GM18520 (cell line): ENCODE data around the gene HIPK2.

Source experiments
- ATAC-seq: cut with Tn5 transposase; IDR thresholded peaks from one replicate; pipeline ENCODE4 v1.9.1; 2021; ENCODE audit not compliant: unreplicated experiment

HIPK2 gene

DNA sequence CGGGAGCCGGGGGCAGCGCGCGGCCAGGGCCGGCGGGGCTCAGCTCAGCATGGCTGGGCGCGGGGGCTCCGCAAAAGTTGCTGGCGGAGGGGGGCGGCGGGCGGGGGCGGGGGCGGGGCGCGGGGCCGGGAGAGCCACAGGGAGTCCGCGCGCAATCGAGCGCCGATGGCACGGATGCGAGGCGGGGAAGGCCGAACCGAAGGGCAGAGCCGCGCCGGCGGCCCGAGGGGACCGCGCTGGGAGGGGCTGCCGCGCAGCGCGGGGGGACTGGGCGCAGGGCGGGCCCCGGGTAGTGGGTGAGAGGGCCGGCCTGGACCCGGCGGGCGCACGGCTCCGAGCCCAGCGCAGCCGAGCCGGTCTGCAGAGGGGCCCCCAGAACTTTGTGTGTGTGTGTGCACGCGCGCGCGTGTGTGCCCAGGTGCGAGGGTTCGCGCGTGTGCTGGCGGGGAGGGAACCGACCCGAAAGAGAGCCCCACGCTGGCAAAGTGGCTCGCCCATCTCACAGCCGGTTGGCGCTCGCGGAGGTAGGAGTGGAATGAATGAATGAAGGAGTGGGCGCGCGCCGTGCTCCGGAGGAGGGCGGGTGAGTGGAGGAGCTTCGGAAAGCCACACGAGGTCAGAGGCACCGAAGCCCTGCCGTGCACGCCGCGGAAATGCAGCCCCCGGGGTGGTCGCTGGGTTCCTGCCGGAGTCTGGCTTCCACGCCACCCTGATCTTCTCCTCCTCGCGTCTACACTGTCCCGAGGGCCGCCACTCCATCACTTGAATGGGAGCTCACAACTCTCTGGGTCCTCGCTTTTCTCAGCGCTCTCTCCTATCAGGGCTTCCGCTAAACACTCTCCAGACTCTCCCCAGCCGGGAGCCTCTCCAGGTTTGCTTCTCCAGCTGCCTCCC is at the start of gene HIPK2:
TSS of gene HIPK2 (minus strand) at position 51 of the 894 bp plus-strand sequence. CDS start 375 bp downstream, outside the sequence.
- peak; percentile 47 for ATAC-seq

GRCh38 chr7:139827042-139827441 is 49.2 kb upstream of the HIPK2 start:
- no peak for ATAC-seq

GRCh38 chr7:139825666-139826290 is 48.0 kb upstream of the HIPK2 start:
- ATAC-seq: no peak

DNA sequence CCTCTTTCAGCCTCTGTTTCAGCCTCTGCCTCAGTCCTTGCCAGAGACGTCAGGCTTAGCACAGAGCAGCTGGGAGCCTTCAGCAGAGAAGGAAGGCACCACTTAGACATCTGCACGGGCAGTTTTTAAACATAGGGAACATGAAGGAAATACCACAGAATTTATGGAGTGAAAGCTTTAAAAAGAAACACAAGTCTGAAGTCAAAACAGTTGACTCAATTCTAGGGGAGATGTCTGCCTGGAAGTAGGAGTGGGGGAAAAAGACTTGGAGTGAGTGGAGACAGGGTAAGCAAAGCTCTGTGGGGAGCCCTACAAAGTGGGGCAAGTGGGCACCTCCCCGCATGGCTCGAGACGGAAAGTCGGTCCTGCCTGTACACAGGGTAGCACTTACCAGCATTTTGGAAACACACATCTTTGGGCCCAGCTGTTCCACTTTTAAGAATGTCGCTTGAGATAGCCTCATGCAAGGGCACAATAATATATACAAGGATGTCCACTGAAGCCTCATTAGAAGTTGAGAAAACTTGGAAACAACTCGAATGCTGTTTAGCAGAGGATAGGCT is 46.2 kb upstream of the HIPK2 start:
- no peak for ATAC-seq

DNA sequence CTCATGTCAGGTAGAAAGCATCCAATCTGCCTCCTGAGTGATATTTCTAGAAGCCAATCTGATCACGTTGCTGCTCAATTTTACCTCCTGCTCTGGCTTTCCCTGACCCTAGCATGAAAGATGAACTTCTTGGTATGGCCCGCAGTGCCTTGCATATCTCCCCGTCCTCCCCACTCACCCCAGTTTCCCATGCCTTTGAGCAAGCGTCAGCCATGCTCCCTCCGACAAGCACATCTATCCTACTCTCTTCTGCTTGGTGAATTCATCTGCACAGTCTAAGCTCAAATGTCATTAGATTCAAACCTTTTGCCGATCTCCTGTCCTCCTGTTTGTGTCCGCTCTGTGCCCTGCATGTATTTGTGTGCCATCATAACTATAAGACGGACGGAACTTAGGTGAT is 45.1 kb upstream of the HIPK2 start:
- ATAC-seq: no peak

DNA sequence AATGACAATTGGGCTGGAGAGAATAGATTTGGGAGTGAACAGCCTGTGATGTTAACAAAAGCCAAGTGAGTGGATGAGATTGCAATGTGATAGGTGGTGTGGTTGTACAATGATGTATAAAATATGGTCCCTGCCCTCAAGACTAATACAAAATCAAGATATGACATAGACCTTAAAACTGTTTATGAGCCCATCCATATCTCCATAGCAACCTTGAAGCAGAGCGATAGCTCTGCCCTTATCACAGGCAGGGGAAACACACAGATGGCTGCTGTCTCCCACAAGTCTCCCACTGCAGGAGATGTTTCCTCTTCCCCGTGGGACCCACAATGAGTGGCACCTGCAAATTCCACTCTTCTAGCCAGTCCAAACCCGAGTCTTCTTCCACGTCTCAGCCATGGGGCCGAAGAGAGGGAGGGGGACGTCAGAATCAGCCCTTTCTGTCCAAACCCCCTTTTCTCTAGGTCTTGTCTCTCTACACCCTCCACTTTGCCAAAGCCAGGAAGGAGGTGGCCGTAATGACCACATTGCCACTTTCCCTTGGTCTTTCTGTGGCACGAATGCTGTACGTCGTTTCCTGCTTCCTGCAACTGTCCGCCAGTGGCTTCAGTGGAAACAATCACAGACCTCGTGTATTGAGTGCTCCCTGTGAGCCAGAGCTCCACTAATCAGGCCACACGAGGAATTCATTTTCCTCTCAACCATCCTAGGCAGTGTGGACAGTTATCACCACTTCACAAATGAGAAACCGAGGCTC is 43.7 kb upstream of the HIPK2 start:
- ATAC-seq: no peak

- ATAC-seq: no peak
These were observed 42.3 kb upstream of the HIPK2 start for GRCh38 chr7:139820089-139820488.

DNA sequence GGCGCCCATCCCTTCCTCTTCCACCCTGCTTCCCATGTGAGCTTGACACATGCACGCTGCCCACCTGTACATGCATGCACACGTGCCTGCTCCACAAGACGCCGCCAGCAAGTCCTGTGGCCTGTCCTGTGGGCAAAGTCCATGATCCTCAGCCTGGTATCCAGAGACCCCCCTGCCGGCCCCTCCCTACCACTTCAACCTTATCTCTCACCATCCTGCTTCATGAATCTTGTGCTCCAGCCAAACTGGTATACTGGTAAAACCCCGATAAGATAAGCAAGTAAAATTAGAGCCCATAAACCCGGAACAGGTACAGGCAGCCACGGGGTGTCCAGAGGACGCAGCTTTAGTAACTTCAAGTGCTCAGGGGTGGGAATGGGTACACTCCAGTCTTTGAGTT is 39.5 kb upstream of the HIPK2 start:
- no peak for ATAC-seq

DNA sequence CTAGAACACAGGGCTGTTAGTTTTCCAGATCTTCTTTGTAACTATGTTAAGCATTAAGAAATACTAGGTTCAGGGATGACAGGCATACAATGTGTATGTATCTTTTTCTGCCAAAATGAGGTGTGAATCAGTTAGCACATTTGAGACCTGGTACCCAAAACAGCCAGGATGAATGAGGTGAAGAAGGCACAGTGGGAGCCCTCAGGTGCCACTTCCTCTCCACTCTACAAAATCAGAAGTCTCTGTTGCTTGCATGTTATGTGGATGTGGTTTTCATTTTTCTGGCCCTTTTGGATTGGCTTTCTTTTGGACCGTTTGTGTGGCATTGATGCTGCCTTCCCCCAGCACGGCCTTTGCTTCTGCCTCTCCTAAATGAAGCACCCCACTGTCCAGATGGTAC is 35.9 kb upstream of the HIPK2 start:
- ATAC-seq: no peak

DNA sequence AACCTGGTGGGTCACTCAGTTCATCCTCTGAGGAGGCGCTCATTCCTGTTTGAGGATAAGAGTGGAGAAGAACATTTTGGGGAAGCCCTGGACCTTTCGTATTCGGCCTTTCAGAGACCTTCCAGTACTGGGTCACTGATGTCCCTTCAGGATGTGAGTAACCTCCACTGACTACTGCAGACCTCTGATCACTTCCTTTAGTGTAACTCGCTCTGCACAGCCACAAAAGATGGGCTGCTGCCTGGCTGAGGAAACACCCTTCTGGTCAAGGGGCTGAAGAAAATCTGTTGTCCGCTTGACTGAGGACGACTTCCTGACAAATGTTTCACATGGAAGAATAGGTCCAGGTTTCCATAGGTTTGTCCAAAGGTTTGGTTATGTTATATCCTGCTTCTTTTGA is 35.4 kb upstream of the HIPK2 start:
- no peak for ATAC-seq

- ATAC-seq: no peak
These were observed 33.3 kb upstream of the HIPK2 start for GRCh38 chr7:139811066-139811465.

DNA sequence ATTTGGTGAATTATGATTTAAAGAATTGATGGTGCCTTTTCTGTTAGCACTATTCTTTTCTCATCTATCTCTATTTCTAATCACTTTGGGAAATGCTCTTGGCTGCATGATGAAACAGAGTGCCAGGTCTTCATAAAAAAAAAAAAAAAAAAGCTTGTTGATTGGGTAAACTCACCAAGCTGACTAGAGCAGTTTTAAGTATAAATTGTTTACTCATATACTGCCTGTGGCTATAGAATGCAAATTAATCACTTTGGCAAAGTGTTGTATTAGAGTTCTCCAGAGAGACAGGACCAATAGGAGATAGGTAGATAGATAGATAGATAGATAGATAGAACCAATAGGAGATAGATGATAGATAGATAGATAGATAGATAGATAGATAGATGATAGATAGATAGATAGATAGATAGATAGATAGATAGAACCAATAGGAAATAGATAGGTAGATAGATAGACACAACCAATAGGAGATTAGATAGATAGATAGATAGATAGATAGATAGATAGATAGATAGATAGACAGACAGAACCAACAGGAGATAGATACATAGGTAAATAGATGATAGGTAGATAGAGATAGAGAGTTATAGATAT is 31.1 kb upstream of the HIPK2 start:
- ATAC-seq: no peak

- no peak for ATAC-seq
These were observed 30.6 kb upstream of the HIPK2 start for GRCh38 chr7:139808427-139808826.

- no peak for ATAC-seq
These were observed 29.2 kb upstream of the HIPK2 start for GRCh38 chr7:139807009-139807408.

DNA sequence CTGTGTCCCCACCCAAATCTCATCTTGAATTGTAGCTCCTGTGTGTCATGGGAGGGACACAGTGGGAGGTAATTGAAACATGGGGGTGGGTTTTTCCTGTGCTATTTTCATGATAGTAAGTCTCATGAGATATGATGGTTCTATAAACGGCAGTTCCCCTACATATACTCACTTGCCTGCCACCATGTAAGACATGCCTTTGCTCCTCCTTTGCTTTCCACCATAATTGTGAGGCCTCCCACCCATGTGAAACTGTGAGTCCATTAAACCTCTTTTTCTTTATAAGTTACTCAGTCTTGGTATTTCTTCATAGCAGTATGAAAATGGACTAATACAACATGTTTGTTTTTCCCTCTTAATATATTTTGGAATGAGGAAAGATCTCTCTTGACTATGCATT is 26.8 kb upstream of the HIPK2 start:
- no peak for ATAC-seq

GRCh38 chr7:139799586-139799985 is 21.8 kb upstream of the HIPK2 start:
- no peak for ATAC-seq

DNA sequence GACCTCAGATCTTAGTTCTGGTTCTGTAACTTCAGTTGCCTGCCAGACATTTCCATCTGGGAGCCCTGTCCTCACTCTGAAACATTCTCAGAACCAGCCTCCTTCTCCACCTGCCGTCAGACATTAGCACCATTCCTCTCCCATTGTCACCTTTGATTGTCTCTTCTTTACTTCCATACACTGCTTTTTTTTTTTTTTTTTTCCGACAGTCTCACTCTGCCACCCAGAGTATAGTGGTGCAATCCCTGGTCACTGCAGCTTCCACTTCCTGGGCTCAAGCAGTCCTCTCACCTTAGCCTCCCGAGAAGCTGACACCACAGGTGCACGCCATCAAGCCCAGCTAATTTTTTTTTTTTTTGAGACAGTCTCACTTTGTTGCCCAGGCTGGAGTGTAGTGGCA is 21.1 kb upstream of the HIPK2 start:
- ATAC-seq: no peak

- ATAC-seq: no peak
These were observed 20.4 kb upstream of the HIPK2 start for GRCh38 chr7:139798221-139798620.

DNA sequence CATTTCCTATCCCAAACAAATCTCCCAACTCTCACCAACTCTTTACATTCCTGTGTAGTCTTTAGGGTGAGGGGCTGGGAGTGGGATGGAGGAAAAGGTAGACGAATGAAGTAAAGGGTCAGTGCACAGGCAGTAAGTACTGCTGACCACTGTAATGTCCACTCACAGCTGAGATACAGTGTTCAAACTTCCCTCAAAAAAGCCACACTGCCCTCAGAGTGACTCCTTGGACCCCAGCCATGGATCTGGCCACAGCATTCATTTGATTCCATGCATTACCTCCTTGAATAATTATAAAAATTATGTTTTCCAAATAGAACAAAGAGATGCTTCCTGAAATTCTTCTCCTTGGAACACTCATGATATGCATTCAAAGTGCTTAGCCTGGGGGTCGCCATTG is 19.8 kb upstream of the HIPK2 start:
- ATAC-seq: no peak

- ATAC-seq: no peak
These were observed 13.5 kb upstream of the HIPK2 start for GRCh38 chr7:139791316-139791715.

DNA sequence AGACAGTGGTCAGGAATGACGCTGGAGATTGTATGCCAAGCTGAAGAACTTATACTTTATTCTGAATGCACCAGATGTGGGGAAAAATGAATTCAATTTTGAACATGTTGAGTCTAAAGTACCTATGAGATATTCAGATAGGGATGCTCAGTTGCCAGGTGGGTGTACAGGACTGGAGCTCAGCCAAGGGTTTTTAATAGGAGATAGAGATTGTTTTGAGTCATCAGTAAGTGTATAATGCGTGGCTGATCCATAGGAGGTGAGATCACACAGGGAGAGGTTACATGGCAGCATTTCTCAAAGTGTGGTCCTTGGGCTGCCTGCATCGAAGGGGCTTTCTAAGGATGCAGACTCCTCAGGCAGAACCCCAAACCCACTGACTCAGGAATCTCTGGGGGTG is 6.8 kb upstream of the HIPK2 start:
- no peak for ATAC-seq
